ENCODE measurements around the gene RERE.

Gene RERE

DNA sequence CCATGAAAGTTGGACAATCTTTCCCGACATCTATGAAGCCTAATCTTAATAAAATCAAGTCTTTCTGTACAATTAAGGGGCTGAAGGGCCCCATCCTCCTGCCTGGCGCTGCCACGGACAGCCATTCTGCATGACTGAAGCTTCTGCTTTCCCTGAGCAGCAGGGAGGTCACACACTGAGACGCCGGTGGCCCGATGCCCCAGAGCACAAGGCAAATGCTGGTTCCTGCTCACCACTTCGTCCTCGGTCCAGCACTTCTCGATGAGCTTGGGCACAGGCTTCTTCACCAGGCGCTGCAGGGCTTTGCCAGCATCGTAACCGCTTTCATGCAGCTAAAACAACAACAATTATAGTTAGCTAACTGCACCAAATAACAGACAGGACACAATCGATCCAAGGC, 351.7 kb downstream of the RERE start:
- H3K9me2 ChIP-seq (replicated peaks; ENCODE audit: control insufficient read depth, low read length), result no peaks in the 10 kb centered on the region
- H3K36me3 ChIP-seq (ENCODE audit: control insufficient read depth, low read length), result peaks cover 30% of the 10 kb centered on the region
- peaks cover 64% of the 10 kb centered on the region for H3K4me1 ChIP-seq (ENCODE audit: control insufficient read depth, low read length)
- peaks cover 6% of the 10 kb centered on the region for H3F3A ChIP-seq (ENCODE audit: control insufficient read depth, insufficient read depth)
- peak overlapping the region; percentile 9; the same call in 1 of the 2 replicates for H3K4me3 ChIP-seq (ENCODE audit: low read length)
- peak overlapping the region; percentile 43 for H3K4me2 ChIP-seq (ENCODE audit: low read length)
- H3K9me3 ChIP-seq (ENCODE audit: control insufficient read depth, insufficient read depth, low read length), result no peaks in the 10 kb centered on the region
- TF ChIP-seq EZH2phosphoT487 (IDR thresholded peaks at IDR 0.05; ENCODE audit: borderline replicate concordance, low read length), result no peak
- TF ChIP-seq, protein P1, sequence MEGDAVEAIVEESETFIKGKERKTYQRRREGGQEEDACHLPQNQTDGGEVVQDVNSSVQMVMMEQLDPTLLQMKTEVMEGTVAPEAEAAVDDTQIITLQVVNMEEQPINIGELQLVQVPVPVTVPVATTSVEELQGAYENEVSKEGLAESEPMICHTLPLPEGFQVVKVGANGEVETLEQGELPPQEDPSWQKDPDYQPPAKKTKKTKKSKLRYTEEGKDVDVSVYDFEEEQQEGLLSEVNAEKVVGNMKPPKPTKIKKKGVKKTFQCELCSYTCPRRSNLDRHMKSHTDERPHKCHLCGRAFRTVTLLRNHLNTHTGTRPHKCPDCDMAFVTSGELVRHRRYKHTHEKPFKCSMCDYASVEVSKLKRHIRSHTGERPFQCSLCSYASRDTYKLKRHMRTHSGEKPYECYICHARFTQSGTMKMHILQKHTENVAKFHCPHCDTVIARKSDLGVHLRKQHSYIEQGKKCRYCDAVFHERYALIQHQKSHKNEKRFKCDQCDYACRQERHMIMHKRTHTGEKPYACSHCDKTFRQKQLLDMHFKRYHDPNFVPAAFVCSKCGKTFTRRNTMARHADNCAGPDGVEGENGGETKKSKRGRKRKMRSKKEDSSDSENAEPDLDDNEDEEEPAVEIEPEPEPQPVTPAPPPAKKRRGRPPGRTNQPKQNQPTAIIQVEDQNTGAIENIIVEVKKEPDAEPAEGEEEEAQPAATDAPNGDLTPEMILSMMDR (IDR thresholded peaks at IDR 0.05; ENCODE audit: low read depth, low read length, poor library complexity, severe bottlenecking), result no peak
- H3K79me2 ChIP-seq (ENCODE audit: control insufficient read depth, low read length), result peaks cover 12% of the 10 kb centered on the region
- H4K20me1 ChIP-seq (ENCODE audit: control insufficient read depth, insufficient read depth, low read depth, low read length), result no peaks in the 10 kb centered on the region
- H3K27ac ChIP-seq (ENCODE audit: low read depth, low read length), result no peak overlapping the region
- H3K27me3 ChIP-seq (ENCODE audit: control insufficient read depth, low read length), result no peaks in the 10 kb centered on the region

DNA sequence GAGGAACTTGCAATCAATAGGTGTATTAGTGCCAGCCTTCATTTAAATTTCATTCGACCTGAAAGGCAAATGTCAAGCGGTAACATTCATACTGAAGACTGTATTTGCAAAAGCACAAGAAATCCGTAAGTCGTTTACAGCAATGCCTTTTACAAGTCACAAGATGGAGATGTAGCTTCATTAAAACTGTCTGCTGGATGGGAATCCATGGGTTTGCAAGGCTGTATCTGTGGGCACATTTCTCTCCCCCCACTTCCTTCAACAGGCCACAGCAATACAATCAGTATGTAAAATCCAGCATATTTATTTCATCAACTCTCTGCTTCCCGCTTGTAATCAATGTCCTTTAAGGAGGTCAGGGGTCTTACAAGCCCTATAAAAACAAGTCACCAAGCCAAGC, 352.4 kb downstream of the RERE start:
- TF ChIP-seq EZH2phosphoT487 (IDR thresholded peaks at IDR 0.05; ENCODE audit: borderline replicate concordance, low read length), result no peak
- TF ChIP-seq, protein P1 (IDR thresholded peaks at IDR 0.05; ENCODE audit: low read depth, low read length, poor library complexity, severe bottlenecking), result no peak
- no peaks in the 10 kb centered on the region for H3K9me2 ChIP-seq (replicated peaks; ENCODE audit: control insufficient read depth, low read length)
- H3K4me1 ChIP-seq (ENCODE audit: control insufficient read depth, low read length), result peaks cover 66% of the 10 kb centered on the region
- H4K20me1 ChIP-seq (ENCODE audit: control insufficient read depth, insufficient read depth, low read depth, low read length), result no peaks in the 10 kb centered on the region
- peaks cover 12% of the 10 kb centered on the region for H3K79me2 ChIP-seq (ENCODE audit: control insufficient read depth, low read length)
- H3F3A ChIP-seq (ENCODE audit: control insufficient read depth, insufficient read depth), result peaks cover 6% of the 10 kb centered on the region
- H3K4me3 ChIP-seq (ENCODE audit: low read length), result no peak overlapping the region
- no peak overlapping the region for H3K4me2 ChIP-seq (ENCODE audit: low read length)
- H3K36me3 ChIP-seq (ENCODE audit: control insufficient read depth, low read length), result peaks cover 30% of the 10 kb centered on the region
- H3K9me3 ChIP-seq (ENCODE audit: control insufficient read depth, insufficient read depth, low read length), result no peaks in the 10 kb centered on the region
- no peak overlapping the region for H3K27ac ChIP-seq (ENCODE audit: low read depth, low read length)
- no peaks in the 10 kb centered on the region for H3K27me3 ChIP-seq (ENCODE audit: control insufficient read depth, low read length)

DNA sequence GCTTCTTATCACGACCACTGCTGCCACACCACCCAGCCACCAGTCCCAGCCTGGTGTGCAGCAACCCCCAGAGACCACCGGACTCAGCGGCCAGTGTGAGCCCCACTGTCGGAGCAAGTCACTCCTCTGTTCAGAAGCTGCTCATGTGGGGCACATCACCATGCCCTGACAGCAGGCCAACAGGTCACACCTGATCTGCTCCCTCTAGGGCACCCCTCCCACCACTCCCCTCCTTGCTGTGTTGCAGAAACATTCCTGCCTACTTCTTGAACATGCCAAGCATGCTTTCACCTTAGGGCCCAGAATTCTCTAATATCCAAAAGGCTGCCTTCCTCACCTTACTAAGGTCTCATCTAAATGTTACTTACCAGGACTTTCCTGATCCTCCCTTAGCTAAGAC, 353.1 kb downstream of the RERE start:
- Histone ChIP-seq H3K79me2 (ENCODE audit: control insufficient read depth, low read length) (peaks cover 12% of the 10 kb centered on the region), H3K4me1 (ENCODE audit: control insufficient read depth, low read length) (peaks cover 68% of the 10 kb centered on the region), H3K9me3 (ENCODE audit: control insufficient read depth, insufficient read depth, low read length) (no peaks in the 10 kb centered on the region), H3K27me3 (ENCODE audit: control insufficient read depth, low read length) (no peaks in the 10 kb centered on the region), H3K27ac (ENCODE audit: low read depth, low read length) (no peak overlapping the region), H3K9me2 (replicated peaks; ENCODE audit: control insufficient read depth, low read length) (no peaks in the 10 kb centered on the region), H3K4me3 (ENCODE audit: low read length) (no peak overlapping the region), H3K36me3 (ENCODE audit: control insufficient read depth, low read length) (peaks cover 30% of the 10 kb centered on the region), H3K4me2 (ENCODE audit: low read length) (no peak overlapping the region), H4K20me1 (ENCODE audit: control insufficient read depth, insufficient read depth, low read depth, low read length) (no peaks in the 10 kb centered on the region), H3F3A (ENCODE audit: control insufficient read depth, insufficient read depth) (peaks cover 6% of the 10 kb centered on the region)
- TF ChIP-seq, protein P1 (IDR thresholded peaks at IDR 0.05; ENCODE audit: low read depth, low read length, poor library complexity, severe bottlenecking), result no peak
- TF ChIP-seq EZH2phosphoT487 (IDR thresholded peaks at IDR 0.05; ENCODE audit: borderline replicate concordance, low read length), result no peak
